Activated CD4-positive, alpha-beta T cell treated with anti-CD3 and anti-CD28 coated beads for 4 hours (primary cell): ENCODE measurements around the gene HIVEP3.

Source experiments
- DNase-seq, 2 donors: peaks; one replicate each; pipeline ENCODE4 v3.0.0-alpha.2; 2020

HIVEP3 gene

DNA sequence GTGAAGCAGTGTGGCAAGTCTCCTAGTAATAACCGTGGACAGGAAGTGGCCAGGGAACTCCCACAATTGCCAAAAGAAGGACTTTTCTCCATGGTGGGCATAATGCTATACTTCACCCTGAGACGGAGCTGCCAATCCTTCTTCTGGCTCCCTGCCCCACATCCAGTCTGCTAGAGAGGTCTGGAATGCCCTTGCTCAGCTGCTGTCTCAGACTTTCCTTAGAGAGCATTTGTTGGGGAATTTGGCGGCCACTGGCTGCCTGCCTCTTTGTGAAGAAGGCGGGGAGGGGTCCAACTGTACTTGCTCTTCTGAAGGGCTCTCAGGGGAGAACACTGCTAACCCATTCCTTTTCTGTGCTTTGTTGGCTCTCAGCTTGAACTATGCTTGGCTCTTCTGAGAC is 310.5 kb downstream of the HIVEP3 start:
- DNase-seq, result no peak

DNA sequence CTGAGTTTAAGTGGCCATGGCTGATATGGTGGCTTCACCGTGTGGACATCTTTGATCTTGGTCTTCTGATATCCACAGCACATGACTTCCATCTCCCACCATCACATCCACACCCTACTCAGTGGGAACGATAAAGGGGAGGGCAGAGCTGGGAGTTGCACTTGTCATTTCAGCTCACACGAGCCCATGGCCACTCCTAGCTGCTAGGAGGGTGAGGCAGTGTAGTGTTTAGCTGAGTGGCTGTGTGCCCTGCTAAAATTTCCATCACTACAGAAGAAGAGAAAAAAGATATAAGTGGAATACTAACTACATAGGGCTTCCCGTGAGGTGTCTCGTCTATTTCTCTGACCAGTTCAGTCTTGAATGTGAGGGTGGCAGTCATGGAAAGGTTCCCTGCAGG is 310.9 kb downstream of the HIVEP3 start:
- DNase-seq, result no peak

DNA sequence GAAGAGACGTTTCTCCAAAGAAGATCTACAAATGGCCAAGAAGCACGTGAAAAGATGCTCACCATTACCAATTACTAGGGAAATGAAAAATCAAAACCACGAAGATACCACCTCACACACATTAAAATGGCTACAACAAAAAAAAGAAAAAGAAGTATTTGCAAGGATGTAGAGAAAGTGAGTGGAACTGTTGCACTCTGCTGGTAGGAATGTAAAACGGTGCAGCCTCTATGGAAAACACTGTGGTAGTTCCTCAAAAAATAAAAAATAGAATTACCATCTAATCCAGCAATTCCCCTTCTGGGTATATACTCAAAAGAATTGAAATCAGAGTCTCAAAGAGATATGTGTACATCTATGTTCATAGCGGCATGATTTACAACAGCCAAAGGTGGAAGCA is 318.8 kb downstream of the HIVEP3 start:
- DNase-seq, result no peak

DNA sequence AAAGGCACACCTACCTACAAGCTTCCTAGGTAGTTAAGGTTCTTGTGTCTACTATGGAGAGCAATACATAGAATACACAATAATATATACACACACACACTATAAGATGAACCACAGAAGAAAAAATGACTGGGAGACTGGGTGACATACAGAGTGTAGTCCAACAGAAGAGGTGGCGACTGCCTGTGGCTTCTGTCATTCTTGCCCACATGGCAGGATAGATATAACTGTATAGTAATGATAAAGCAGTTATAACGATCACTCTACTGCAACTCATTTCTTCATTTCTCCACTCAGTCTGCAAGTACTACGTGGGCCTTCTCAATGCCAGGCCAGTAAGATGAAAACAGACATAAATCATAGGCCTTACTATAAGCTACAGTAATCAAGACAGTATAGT is 320.4 kb downstream of the HIVEP3 start:
- no peak for DNase-seq

DNA sequence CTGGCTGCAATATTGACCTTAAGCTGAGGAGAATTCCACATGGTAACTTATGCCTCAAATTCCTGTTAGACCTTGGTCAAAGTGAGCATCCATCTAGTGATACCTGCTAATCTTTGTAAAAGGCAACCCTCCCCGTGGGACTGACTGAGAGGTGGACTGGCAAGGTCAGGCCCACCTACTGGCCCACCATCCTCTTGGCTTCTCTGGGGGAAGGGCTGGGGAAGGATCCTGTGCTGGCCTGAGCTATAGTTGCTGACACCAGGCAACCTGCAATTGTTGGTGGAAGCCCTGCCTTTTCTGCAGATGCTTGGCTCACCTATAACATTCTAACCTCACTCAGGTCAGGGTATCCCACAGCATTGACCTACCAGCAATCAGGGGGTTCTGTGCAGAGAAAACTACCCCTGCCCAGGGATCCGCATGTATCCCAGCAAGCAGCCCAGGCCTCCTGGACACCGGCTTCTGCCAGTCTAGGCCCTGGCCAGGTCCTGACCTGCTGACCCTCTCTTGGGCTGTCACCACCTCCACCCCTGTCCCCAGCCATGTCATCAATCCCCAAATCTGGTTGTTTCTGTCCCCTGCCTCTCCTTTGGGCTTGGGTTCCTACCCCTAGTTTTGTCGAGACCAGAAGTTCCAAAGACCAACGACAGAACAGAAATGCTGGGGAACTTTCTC is 326.1 kb downstream of the HIVEP3 start:
- no peak for DNase-seq

DNA sequence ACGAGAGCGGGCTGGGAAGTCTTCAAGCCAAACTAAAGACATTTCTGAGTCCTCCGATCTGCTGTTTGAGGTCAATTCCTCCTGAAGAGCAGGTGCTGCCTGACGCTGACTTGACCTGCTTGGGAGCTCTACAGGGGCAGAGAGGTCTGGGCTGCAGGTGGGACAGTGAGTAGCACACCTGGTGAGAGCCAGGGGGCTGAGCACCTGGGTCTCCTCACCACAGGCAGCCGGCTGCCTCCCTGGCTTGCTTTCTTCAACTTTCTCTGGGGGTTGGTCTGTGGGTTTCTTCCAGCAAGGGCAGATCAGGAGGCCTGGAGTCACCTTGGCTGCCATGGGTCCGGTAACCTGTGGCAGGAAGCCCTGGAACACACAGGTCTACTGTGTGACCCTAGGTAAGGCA is 326.8 kb downstream of the HIVEP3 start:
- DNase-seq, result no peak

DNA sequence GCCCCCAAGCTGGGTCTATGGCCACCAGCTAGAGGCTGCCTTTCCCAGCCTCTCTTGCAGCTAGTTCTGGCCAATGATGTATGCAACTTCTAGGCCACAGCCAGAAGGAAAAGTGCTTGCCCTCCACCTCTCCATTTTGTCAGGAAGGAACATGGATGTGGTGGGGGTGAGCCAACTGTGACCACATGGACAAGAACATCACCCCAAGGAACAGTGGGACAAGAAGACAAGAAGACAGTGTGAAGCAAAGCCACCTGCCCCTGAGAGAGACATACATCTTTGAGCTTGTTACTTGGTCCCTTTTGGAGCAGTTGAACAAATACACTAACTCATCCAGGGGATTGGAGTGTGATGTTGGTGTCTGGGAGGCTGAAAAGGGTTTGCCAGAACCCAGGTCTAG is 328.4 kb downstream of the HIVEP3 start:
- DNase-seq, result no peak

DNA sequence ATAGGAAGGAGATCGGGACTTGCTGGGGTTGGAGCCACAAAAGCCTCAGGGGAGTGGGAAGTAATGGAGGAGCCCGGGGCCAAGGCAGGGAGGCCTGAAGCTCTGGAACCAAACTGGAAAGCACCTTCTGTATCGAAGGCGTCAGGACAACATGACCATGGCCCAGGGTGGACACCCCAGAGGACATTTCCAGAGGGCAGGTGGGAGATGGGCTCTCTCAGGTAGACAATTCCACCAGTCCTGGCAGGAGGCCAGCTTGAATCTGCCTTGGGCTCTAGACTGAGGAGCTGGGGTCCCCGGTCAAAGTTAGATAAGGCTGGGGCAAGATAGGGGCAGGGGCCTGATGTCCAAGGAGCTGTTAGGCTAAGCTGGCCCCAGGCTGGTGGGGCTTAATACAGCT is 329.3 kb downstream of the HIVEP3 start:
- no peak for DNase-seq

DNA sequence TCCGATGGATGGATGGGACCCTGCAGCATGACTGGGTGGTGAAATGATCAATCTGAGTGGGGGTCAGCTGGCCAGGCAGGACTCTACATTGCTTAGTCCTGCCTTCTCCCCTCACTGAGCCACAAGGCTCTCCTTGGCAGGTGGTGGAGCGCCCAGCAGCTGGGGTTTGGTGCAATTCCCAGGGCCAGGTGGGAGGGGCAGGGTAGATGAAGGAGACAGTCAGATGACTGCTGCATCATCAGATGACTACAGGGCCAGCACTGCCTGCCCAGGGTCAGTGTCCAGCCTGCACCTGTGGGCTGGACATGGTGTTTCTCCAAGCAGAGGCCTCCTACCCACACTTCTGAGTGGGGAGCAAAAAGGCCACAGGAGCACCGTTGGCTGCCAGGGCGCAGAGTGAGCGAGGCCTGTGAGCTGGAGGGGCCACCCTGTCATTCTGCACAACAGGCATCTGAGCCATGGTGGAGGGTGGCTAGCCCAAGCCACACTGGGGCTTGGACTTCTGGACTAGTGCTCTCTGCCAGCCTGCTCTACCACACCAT is 330.3 kb downstream of the HIVEP3 start:
- DNase-seq, result no peak

DNA sequence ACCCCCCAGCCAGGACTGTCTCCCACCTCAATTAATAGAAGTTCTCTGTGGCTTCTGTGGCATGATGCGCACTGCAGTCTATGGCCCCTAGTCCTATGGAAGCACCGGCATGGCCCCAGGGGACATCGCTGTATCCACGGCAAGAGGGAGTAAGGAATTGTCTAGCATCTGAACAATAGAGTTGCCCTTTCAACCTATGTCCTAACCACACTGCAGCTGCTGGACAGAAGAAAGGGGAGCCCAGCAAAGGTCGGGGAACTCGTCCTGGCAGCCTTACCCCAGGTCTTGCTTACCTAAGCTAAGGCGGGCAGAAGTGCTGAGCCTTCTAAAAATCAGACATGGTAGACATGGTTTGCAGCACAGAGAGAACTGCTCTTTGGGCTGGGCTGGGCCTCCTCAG is 330.9 kb downstream of the HIVEP3 start:
- no peak for DNase-seq

DNA sequence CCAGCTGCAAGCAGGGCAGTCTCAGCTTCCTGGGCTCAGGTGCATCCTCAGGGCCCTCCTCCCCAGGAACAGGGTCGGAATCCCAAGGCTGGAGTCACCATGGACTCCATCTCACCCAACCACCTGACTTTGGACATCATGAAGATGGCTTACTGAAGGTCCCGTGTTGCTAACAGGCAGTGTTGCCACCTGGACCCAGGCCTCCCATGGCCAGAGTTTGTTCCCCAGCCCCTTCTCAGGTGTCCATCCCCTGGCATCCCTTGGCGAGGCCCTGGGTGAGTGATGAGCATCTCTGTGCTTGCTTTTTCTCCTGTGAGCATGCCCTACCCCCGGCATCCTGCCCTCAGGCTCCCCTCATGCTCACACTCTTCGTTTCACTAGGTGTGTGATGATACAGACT is 332.5 kb downstream of the HIVEP3 start:
- no peak for DNase-seq

DNA sequence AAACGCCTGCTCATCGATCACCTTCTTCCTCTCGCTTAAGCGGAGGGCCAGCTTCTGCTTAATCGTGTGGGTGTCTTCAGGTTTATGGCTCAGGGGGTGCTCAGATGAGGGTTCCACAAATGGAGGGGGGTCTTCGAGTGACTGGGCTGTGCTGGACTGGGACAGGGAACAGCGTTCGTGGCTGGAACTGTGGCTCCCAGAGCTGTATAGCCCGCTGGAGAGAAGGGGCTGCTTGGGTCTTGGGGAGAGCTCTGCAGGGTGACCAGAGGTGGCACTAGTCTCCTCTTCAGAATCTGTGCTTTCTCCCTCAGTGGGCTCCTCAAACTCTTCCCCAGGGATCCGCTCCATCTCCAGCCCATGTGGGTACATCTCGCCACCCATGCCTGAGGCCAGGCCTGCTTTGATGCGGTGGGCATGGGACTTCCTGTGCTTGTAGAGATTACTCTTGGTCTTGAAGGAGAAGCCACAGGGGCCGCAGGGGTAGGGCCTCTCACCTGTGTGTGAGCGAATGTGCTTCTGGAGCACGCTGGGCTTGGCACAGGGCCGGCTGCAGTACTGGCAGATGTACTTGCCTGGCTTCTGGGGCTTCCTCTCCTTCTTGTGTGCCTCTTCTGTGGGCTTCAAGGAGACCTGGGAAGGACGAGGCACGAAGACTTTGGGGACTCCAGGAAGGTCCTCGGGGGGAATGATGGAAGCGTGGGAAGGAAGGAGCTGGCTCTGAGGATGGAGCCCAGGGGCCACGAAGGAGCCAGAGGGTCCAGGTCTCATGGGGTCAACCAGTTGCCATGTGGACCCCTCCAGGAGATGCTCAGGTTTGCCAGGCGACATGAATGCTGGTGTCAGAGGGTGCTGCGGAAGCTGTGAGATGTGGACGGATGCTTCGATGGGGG is 334.8 kb downstream of the HIVEP3 start:
- DNase-seq, result no peak

DNA sequence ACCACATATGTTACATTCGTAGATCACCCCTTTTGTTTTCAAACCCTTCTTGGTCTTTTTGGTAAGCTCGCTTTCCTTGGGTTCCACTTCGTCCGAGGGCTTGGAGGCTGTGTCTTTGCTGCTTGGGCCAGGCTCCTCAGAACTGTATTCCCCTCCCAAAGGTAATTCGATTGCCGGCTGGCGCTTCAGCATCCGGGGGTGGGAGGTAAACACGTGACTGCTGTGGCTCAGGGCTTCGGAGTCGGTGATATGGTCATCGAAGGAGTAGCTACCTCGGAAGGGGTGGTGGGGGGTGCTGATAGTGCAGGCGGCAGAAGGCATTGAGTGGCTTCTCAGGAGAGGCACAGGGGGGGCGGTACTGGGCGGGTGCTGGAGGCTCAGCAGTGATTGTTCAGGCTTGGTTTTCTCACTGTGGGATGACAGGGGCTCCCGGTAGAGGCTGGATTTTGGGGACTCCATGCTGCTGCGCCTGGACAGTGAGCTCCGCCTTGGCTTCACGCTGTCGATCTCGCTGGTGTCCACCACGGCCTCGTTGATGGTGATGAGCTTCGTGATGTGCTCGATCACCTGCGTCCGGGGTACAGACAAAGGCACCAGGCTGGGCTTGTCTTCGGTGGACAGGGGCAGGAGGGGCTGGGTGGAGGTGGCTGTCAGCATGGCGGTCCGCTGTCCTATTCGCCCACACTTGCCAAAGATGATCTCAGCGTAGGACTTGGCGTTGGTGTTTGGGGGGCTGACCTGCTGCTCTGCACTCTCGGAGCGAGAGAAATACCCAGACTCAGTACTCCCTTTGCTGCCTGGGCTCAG is 335.7 kb downstream of the HIVEP3 start:
- no peak for DNase-seq

DNA sequence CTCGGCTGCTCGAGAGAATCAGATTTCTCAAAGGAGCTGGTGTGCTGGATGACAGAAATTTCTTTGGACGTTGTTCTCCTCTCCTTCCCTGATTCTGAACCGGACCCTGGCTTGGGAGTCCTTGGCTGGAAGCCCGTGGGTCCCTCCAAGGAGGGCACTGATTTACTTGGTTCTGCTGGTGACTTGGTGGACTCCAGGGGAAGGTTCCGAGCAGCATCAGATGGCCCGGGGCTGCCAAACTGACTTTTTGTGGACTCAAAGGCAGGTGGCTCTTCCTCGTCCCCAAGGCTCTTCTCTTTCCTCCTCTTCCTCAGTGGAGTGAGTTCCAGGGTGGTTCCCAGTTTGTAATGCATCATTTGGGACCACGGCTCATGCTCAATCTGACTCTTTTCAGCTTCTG is 336.4 kb downstream of the HIVEP3 start:
- DNase-seq, result no peak

DNA sequence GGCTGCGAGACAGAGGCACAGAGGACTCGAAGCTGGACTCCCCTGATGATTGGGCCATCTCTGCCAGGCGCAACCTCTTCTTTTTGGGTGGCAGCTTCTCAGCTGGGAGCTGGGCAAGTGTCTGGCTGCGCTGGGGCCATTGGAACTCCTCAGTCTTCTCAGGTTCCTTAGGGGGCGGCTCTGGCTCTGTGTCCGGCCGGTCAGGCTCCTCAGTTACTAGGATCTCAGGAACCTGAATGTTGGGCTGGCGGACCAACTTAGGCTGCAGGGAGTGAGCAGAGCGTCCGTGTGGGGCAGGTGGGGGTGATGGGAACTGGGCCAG is 336.8 kb downstream of the HIVEP3 start:
- DNase-seq, result no peak

DNA sequence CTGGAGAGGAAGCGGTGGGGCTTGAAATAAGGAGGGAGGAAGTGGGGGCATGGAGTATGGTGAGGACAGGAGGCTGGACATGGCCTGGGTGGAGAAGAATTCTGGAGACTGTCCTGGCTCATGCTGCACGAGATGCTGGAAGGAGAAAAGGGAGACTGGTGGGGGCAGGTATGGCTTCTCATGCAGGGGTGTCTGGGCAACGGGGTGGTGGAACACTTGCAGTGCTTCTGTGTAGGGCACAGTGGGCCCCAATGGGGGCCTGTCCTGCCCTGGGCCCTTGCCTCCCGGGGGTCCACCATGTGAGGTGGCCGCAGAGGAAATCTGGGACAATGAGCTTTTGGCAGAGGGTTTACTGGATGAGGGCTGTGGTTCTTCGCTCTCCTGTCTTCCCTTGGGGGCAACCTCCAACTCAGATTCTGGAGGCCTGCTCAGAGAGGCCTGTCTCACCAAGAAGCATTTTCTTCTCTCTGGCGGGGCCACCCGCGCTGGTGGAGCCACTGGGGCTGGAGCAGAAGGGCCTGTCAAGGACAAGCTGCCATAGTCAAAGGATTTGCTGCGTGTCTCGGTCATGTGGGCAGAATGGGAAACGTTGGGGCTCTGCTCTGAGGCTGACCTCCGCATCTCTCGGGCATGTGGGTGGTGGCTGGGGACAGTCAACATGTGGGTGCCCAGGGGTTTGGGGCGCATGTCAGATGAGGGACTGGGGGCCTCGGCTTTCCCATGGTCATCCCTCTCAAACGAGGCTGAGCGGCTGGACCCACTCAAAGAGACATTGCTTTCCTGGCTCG is 337.3 kb downstream of the HIVEP3 start:
- no peak for DNase-seq

DNA sequence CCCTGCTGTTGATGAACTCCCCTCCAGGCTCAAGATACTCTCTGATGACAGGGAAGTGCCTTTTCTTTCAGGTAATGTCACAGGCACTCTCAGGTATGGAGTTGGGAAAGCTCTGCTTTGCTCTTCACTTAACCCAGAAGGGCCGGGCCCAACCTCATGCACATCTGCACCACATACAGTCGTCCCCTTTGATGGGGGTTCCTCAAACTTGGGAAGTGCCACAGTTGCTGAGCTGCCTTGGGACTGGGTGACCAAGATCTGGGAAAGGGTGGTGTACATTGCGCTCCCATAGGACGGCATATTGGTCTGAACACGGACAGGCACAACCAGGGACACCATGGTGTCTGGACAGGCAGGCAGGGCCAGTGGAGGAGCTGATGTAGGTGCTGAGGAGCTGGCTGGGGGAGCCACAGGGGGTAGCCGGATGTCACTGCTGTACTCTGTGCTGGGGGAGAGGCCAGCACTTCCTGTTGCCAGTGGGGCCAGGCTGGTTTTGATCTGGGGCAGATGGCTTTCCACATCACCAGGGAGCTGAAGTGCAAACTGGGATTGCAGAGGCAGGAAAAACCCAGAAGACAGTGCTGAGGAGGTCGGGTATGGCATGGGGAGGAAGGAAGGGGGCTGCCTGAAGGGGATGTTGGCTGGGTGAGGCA is 338.1 kb downstream of the HIVEP3 start:
- DNase-seq, result no peak

DNA sequence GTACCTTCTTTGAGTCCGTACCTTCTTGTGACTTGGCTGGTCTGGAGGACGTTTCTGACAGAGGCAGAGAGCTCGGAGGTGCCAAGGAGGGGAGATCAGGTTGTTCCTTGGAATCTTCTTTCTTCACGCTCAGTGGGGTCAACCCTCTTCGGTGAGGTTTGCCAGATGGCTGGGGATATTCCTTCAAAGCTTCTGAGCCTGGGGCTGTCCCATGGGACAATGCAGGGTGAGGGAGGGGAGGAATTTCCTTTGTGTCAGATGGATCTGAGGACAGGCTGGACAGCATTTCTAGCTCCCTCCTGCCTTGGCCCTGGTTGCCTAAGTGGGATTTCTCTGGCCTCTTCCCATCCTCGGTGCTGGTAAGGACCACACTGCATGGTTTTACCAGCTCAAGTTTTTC is 338.7 kb downstream of the HIVEP3 start:
- DNase-seq, result no peak

DNA sequence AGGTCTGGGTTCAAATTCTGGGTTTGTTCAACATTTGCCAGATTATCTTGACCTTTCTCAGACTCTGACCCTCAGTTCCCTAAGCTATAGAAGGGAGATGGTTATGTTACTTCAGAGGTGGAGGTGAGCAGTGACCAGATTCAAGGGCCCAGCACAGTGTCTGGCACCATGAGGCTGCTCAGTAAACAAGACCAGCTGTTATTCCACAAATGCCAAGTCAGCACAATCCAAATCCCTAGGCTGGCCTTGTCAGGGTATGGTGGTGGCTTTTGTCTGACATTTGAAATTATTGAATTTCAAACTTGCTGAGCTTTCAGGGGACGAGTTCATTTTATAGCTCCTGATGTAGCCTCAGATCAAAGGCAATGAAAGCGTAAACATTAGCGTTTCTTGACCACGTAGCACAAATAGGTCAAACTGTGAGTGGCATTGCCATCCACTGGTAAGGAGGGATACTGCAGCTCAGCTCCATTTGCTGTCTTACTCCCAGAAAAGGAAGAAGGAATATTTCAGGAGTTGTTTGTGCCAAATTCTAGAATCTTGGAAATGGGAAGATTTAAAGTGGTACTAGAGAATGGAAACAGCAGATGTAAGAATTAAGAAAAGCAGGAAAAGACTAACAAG is 339.9 kb downstream of the HIVEP3 start:
- no peak for DNase-seq

DNA sequence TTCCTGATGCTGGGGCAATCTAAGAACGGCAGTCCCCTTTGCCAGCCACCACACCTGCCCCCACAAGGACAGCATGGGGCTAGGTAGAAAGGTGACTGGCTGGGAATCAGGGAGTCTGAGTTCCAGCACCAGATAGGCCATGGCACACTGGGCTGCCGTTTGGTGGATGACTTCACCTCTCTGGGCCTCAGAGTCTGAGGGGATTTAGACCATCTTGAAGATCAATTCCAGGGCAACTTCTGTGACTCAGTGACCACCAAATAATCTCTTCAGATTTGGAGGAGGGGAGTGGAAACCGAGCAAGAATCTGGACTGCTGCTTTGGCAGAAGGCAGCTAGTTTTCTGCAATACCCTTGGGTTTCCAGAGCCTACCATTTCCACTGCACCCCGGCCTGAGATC is 342.1 kb downstream of the HIVEP3 start:
- no peak for DNase-seq

DNA sequence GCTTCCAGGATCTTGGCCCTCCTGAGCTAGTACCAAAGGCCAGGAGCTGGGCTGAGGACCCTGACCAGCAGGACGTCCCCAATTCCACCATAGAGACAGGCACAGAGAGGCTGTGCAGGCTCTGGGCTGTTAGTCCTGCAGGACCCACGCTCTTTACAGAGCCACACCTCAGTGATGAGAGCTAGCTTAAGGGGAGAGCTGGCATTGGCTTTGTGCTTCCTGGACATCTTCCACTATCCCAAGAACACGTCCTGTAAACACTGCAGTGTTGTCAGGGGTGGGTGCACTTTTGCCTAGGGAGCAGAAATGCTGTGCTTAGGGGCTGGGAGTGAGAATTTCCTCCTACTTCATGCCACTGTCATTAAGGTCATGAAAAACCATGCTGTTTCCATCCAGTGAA is 342.5 kb downstream of the HIVEP3 start:
- DNase-seq, result no peak

DNA sequence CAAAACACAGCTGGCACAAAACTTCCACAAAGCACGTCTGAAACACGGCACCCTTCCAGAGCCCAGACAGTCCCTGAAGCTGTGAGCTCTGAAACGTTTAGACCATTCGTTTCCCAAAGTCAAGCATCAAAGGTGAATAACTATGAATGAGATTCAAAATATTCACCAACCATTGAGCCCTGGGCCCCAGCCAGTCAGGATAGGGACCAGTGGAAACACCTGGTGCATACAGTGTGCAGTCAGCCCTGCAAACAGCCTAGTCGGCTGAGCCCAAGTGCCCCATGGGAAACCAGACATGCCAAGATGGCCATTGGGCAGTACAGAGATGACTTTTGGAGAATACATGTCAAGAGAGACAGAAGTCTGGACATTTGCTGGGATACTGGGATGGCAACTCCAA is 343.9 kb downstream of the HIVEP3 start:
- no peak for DNase-seq
